Measurements from ENCODE around the gene AIRE.

AIRE gene

GRCh38 chr21:44318489-44319285, 33.0 kb downstream of the AIRE start:
- DNase-seq (ENCODE audit: low read depth, low spot score) = no peak
- H3K4me3 ChIP-seq (ENCODE audit: low read length) = no peak overlapping the region

GRCh38 chr21:44319407-44320065, 33.9 kb downstream of the AIRE start:
- H3K4me3 ChIP-seq (ENCODE audit: low read length) = no peak overlapping the region
- DNase-seq (ENCODE audit: low read depth, low spot score) = no peak

GRCh38 chr21:44320847-44321246, 35.2 kb downstream of the AIRE start:
- no peak for DNase-seq (ENCODE audit: low read depth, low spot score)
- H3K4me3 ChIP-seq (ENCODE audit: low read length) = no peak overlapping the region

- DNase-seq (ENCODE audit: low read depth, low spot score) = no peak
- H3K4me3 ChIP-seq (ENCODE audit: low read length) = no peak overlapping the region
Measured at GRCh38 chr21:44321846-44322450, 36.3 kb downstream of the AIRE start.

- H3K4me3 ChIP-seq (ENCODE audit: low read length) = no peak overlapping the region
- DNase-seq (ENCODE audit: low read depth, low spot score) = no peak
Measured at GRCh38 chr21:44322621-44323325, 37.1 kb downstream of the AIRE start.

- no peak for DNase-seq (ENCODE audit: low read depth, low spot score)
- H3K4me3 ChIP-seq (ENCODE audit: low read length) = no peak overlapping the region
Measured at GRCh38 chr21:44323591-44323990, 37.9 kb downstream of the AIRE start.

GRCh38 chr21:44324106-44324853, 38.6 kb downstream of the AIRE start:
- no peak overlapping the region for H3K4me3 ChIP-seq (ENCODE audit: low read length)
- no peak for DNase-seq (ENCODE audit: low read depth, low spot score)

DNA sequence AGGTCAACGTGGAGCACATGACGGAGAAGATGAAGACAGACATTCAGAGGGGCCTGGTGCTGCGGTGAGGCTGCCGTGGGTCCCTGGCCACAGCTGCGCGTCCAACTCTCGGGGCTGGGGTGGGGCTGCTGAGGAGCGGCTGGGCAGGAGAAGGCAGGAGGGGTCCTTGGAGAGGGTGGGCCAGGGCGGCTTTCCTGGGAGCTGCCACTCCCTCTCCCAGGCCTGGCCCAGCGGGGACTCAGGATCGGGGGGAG, 39.1 kb downstream of the AIRE start:
- no peak overlapping the region for H3K4me3 ChIP-seq (ENCODE audit: low read length)

GRCh38 chr21:44325386-44326271, 40.0 kb downstream of the AIRE start:
- DNase-seq (ENCODE audit: low read depth, low spot score) = no peak
- no peak overlapping the region for H3K4me3 ChIP-seq (ENCODE audit: low read length)

More for the DNA sequence above, 39.1 kb downstream of the AIRE start:
- no peak for DNase-seq (ENCODE audit: low read depth, low spot score)

DNA sequence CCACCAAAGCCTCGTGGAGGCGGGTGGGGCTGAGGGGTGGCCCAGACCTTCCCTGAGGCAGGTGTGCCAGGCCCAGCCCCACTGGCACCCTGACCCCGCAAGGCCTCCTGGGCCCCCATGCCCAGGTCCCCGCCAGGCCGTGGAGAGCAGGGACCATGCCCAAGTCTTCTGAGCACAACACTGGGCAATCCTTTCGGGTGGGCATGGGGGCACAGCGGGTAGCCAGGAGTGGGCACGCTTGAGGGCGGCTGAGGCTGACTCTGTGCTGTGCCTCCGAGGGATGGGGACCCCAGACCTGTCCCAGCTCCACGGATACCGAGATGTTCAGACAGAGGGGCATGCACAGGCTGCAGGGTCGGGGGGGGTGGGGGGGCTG, 40.6 kb downstream of the AIRE start:
- no peak for DNase-seq (ENCODE audit: low read depth, low spot score)
- no peak overlapping the region for H3K4me3 ChIP-seq (ENCODE audit: low read length)

DNA sequence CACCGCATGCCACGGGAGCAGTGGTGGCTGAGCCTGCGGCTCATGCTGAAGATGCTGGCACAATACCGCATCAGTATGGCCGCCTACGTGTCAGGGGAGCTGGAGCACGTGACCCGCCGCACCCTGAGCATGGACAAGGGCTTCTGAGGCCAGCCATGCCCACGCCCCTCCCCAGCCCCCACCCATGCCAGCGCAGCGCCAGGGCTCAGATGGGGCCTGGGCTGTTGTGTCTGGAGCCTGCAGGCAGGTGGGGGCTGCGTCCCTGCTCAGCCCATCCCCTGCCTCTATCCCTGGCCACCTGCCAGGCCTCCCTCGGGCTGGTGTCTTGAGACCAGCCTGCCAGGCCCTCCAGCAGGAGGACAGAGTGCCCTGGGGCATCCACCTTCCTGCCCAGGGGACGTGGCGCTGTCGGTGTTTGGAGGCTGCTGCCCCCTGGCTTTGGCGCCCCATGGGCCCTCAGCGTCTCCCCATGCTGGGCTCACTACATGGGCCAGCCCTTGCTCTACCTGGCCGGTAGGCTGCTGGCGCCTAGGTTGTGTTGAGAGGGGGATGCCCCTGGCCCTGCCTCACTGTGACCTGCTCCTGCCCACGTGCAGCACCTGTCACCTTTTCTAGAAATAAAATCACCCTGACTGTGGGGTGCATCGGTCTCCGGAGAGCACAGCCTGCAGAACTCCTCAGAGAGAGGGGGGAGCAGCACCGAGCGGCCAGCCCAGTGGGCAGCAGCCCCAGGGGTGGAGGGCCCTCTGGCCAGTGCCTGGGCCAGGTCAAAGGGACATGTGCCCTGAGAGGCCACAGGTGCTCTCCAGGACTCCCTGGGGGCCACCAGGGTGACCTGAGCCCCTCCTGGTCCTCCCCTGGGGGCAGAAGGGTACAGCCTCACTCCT, 41.3 kb downstream of the AIRE start:
- no peak overlapping the region for H3K4me3 ChIP-seq (ENCODE audit: low read length)
- DNase-seq (ENCODE audit: low read depth, low spot score) = no peak

DNA sequence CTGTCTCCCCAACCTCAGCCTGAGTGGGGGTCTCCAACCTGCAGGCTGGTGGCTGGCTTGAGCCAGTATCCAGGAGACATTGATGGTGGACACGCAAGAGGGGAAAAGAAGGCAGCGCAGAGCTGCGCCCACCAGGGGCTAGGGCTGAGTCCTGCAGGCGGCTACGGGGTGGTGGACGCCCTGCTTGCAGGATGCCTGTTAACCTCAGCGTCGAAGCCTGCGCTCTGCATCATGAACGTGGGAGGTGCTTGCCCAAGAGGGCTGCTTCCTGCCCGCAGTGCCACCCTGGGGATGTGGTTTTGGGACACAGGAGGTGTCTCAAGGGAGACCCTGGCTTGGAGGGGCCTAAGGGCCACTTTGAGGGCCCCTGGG, 41.9 kb downstream of the AIRE start:
- DNase-seq (ENCODE audit: low read depth, low spot score) = no peak
- H3K4me3 ChIP-seq (ENCODE audit: low read length) = no peak overlapping the region

- no peak for DNase-seq (ENCODE audit: low read depth, low spot score)
- no peak overlapping the region for H3K4me3 ChIP-seq (ENCODE audit: low read length)
Measured at GRCh38 chr21:44328242-44328895, 42.7 kb downstream of the AIRE start.

DNA sequence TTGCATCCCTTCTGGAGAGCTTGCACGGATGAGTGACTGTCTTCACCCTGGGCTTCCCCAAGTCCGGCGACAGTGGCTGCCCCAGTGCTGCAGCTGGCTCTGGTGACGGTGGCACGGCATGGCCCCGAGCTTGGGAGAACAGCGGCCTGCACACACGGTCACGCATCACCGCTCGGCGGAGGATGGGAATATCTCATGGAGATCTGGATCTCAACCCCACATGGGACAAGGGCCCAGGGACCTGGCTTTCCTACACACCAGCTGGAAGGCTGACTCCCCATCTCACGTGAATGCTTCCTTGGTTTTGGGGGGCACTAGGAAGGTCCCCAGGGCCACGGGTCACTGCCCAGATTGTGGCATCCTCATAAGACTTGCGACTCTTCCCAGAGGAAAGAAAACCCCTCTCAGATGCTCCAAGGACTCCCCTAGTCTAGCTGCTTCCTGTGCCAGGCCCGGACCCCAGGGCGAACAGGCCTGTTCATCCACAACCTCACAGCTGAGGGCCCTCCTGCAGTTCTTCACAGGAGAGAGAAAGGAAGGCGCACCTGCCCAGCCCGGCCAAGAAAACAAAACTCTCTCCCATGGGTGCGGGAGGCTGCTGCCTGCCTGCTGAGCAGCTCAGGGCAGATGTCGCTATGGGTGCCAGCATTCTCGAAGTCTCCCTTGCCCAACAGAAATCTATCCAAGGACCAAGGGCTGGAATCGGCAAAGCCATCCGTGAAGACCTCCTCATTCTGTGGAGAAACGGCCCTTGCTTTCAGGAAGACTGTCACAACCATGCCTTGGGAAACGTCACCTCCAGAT, 43.6 kb downstream of the AIRE start:
- no peak for DNase-seq (ENCODE audit: low read depth, low spot score)
- H3K4me3 ChIP-seq (ENCODE audit: low read length) = no peak overlapping the region

- DNase-seq (ENCODE audit: low read depth, low spot score) = no peak
- no peak overlapping the region for H3K4me3 ChIP-seq (ENCODE audit: low read length)
Measured at GRCh38 chr21:44329971-44330681, 44.5 kb downstream of the AIRE start.

GRCh38 chr21:44330698-44331097, 45.0 kb downstream of the AIRE start:
- no peak overlapping the region for H3K4me3 ChIP-seq (ENCODE audit: low read length)
- DNase-seq (ENCODE audit: low read depth, low spot score) = no peak
